A549 (cell line): Measurements from ENCODE around the gene GRIK2.

Experiments used
- EP300 ChIP-seq, 2 experiments: fragments of >200 bp; sonication (Bioruptor Twin); formaldehyde crosslinking; IDR thresholded peaks; 2 replicates in 1 of 2; 3 replicates in 1 of 2; pipeline ENCODE4 v1.6.1; 2016 to 2017
- JUNB ChIP-seq: fragments of >200 bp; sonication (Bioruptor Twin); formaldehyde crosslinking; IDR thresholded peaks from 2 replicates; pipeline ENCODE4 v1.6.1; 2016
- MAFK ChIP-seq: fragments of 450-650 bp; IDR thresholded peaks from 2 replicates; pipeline ENCODE4 v1.6.1; 2014; ENCODE audit not compliant: partially characterized antibody
- POLR2A ChIP-seq: IDR thresholded peaks from 2 replicates; pipeline ENCODE4 v1.6.1; 2012; ENCODE audit warnings: mild to moderate bottlenecking, low read length
- RAD21 ChIP-seq, 2 experiments: fragments of >200 bp in 1 of 2; sonication (Bioruptor Twin) in 1 of 2; formaldehyde crosslinking in 1 of 2; IDR thresholded peaks in 1 of 2; conservative IDR thresholded peaks in 1 of 2; 2 replicates in 1 of 2; 3 replicates in 1 of 2; pipeline ENCODE4 v1.6.1; 2012 to 2018; ENCODE audit warnings: inconsistent platforms in 1 of 2

GRCh38 chr6:101776919-101777350, 383.4 kb downstream of the GRIK2 start:
- TF ChIP-seq POLR2A = no peak
- no peak for TF ChIP-seq MAFK
- no peak for TF ChIP-seq RAD21 (conservative IDR thresholded peaks at IDR 0.05 in 1 of 2, IDR thresholded peaks at IDR 0.05 in 1 of 2)
- no peak for TF ChIP-seq EP300 (IDR thresholded peaks at IDR 0.05)
- TF ChIP-seq JUNB = no peak
